Vagina (tissue), 2 donors: ENCODE results near the gene CDK14.

Experiments
- CTCF ChIP-seq, 3 experiments: fragments of 450-650 bp in 2 of 3; fragments of 200-600 bp in 1 of 3; sonication (generic) in 1 of 3; IDR thresholded peaks; one replicate each; pipeline ENCODE4 v1.5.1; 2017 to 2019; ENCODE audit warnings: antibody characterized with exemption in 3 of 3, mild to moderate bottlenecking in 2 of 3, moderate library complexity in 2 of 3
- POLR2A ChIP-seq, 2 donors: fragments of 450-650 bp; IDR thresholded peaks; one replicate each; pipeline ENCODE4 v1.6.1; 2017; ENCODE audit warnings: antibody characterized with exemption in 2 of 2, mild to moderate bottlenecking in 2 of 2, moderate library complexity in 2 of 2

GRCh38 chr7:90713628-90714027, 117.5 kb downstream of the CDK14 start:
- no peak for TF ChIP-seq POLR2A (IDR thresholded peaks at IDR 0.05)
- no peak for TF ChIP-seq CTCF (IDR thresholded peaks at IDR 0.05)
